GM12878 (cell line): ENCODE data around the gene NAT8L. TPM values are rescaled to one million over a fixed set of nuclear protein-coding genes. Genes with fewer than 3 reads are reported as not detected.

Experiments
- ATAC-seq: fragments of 200-7000 bp; cut with Tn5 transposase; 3 replicates; pipeline ENCODE4 v1.9.1; 2020; ENCODE audit warnings: mild to moderate bottlenecking, moderate library complexity
- BruUV-seq: library from RNA; stranded (reverse); fragments of 400-500 nt; replicated peaks from 2 replicates; lab custom pipeline; 2021; lab: Mats Ljungman, UMichigan
- CTCF ChIA-PET: fragments of 300-600 bp; sonication (Branson Sonifier 250); formaldehyde crosslinking; extraction: SDS; loops from one replicate; lab custom pipeline; 2021; ENCODE audit warnings: inconsistent platforms; lab: Yijun Ruan, JAX
- POLR2A ChIA-PET: fragments of 350-600 bp; formaldehyde crosslinking; extraction: SDS; loops from one replicate; lab custom pipeline; 2021; ENCODE audit warnings: inconsistent platforms; lab: Charles Lee
- RAD21 ChIA-PET: fragments of 300-600 bp; sonication (Branson Sonifier 250); formaldehyde crosslinking; loops from one replicate; lab custom pipeline; 2023; ENCODE audit warnings: antibody characterized with exemption; ENCODE audit not compliant: unreplicated experiment; lab: Charles Lee
- SMC1A ChIA-PET: fragments of 300-600 bp; sonication (Branson Sonifier 250); formaldehyde crosslinking; loops from one replicate; lab custom pipeline; 2023; ENCODE audit not compliant: unreplicated experiment, uncharacterized antibody; lab: Charles Lee
- DNase-seq: peaks from one replicate; pipeline ENCODE4 v3.0.0-alpha.2; 2011; ENCODE audit warnings: low read depth, low spot score
- FAIRE-seq: peaks from 3 replicates; lab custom pipeline; 2011; peaks lifted over from hg19 to GRCh38; lab: Jason Lieb, UNC
- H2AFZ ChIP-seq: 2 replicates; pipeline ENCODE4 v1.6.0; 2011; ENCODE audit warnings: low read depth, low read length, control low read depth; ENCODE audit not compliant: control insufficient read depth
- H3K27ac ChIP-seq: 2 replicates; pipeline ENCODE4 v1.5.1; 2011; ENCODE audit warnings: control low read depth; ENCODE audit not compliant: control insufficient read depth, insufficient read depth
- H3K27me3 ChIP-seq, 2 experiments: replicated peaks in 1 of 2; 2 replicates each; pipeline versions ENCODE4 v1.6.0 to v1.6.1; 2011; ENCODE audit warnings: low read length in 1 of 2; ENCODE audit not compliant: control insufficient read depth in 2 of 2, insufficient read depth in 2 of 2
- H3K36me3 ChIP-seq, 2 experiments: 2 replicates each; pipeline ENCODE4 v1.5.1; 2011; ENCODE audit warnings: low read length in 1 of 2; ENCODE audit not compliant: control insufficient read depth in 2 of 2, insufficient read depth in 2 of 2
- H3K4me1 ChIP-seq: 2 replicates; pipeline ENCODE4 v1.6.1; 2011; ENCODE audit warnings: mild to moderate bottlenecking, low read length, moderate library complexity, mixed read lengths; ENCODE audit not compliant: control insufficient read depth, insufficient read depth
- H3K4me2 ChIP-seq: 2 replicates; pipeline ENCODE4 v1.6.0; 2011; ENCODE audit warnings: control low read depth; ENCODE audit not compliant: control insufficient read depth, insufficient read depth
- H3K4me3 ChIP-seq: fragments of 200-600 bp; sonication (generic); 2 replicates; pipeline ENCODE4 v1.5.1; 2016
- H3K79me2 ChIP-seq: 2 replicates; pipeline ENCODE4 v1.6.0; 2011; ENCODE audit warnings: low read length; ENCODE audit not compliant: control insufficient read depth, insufficient read depth
- H3K9ac ChIP-seq: 2 replicates; pipeline ENCODE4 v1.8.0; 2011; ENCODE audit warnings: low read length, control low read depth, mixed read lengths; ENCODE audit not compliant: control insufficient read depth, insufficient read depth
- H3K9me3 ChIP-seq: replicated peaks from 3 replicates; pipeline ENCODE4 v1.5.1; 2011; ENCODE audit warnings: mild to moderate bottlenecking, low read length; ENCODE audit not compliant: control insufficient read depth, insufficient read depth
- H4K20me1 ChIP-seq: 2 replicates; pipeline ENCODE4 v1.6.0; 2011; ENCODE audit not compliant: control insufficient read depth, insufficient read depth
- CBX3 ChIP-seq: fragments of 200-600 bp; sonication (generic); IDR thresholded peaks from 2 replicates; pipeline ENCODE4 v1.6.1; 2016; ENCODE audit warnings: low read depth, borderline replicate concordance
- CHD1 ChIP-seq: IDR thresholded peaks from 2 replicates; pipeline ENCODE4 v1.6.1; 2012; ENCODE audit warnings: low read depth, low read length, improper control_type of control experiment
- E4F1 ChIP-seq: fragments of 450-650 bp; IDR thresholded peaks from 2 replicates; pipeline ENCODE4 v1.6.1; 2018; ENCODE audit warnings: borderline replicate concordance, mild to moderate bottlenecking; ENCODE audit not compliant: partially characterized antibody
- EP300 ChIP-seq, 2 experiments: fragments of 150-350 bp in 1 of 2; IDR thresholded peaks; 2 replicates each; pipeline ENCODE4 v1.6.1; 2011 to 2012; ENCODE audit warnings: low read depth in 2 of 2, low read length in 2 of 2, borderline replicate concordance in 1 of 2, improper control_type of control experiment in 1 of 2, inconsistent platforms in 1 of 2; ENCODE audit not compliant: control insufficient read depth in 1 of 2
- FOXK2 ChIP-seq: fragments of 450-650 bp; IDR thresholded peaks from 2 replicates; pipeline ENCODE4 v1.6.1; 2017; ENCODE audit warnings: mild to moderate bottlenecking, moderate library complexity
- HDAC2 ChIP-seq: fragments of 200-600 bp; sonication (generic); IDR thresholded peaks from 2 replicates; pipeline ENCODE4 v1.6.1; 2017
- PKNOX1 ChIP-seq: fragments of 450-650 bp; IDR thresholded peaks from 2 replicates; pipeline ENCODE4 v1.6.1; 2016; ENCODE audit warnings: mild to moderate bottlenecking
- POLR2AphosphoS5 ChIP-seq: IDR thresholded peaks from 2 replicates; pipeline ENCODE4 v1.6.1; 2011; ENCODE audit warnings: mild to moderate bottlenecking, low read length, inconsistent platforms
- RAD21 ChIP-seq: IDR thresholded peaks from 2 replicates; pipeline ENCODE4 v1.6.1; 2011; ENCODE audit warnings: mild to moderate bottlenecking, low read depth, low read length, moderate library complexity; ENCODE audit not compliant: insufficient read depth
- REST ChIP-seq: IDR thresholded peaks from 2 replicates; pipeline ENCODE4 v1.6.1; 2012; ENCODE audit warnings: mild to moderate bottlenecking, low read depth, low read length
- YBX1 ChIP-seq: fragments of 450-650 bp; IDR thresholded peaks from 2 replicates; pipeline ENCODE4 v1.6.1; 2016; ENCODE audit warnings: antibody characterized with exemption
- ZNF592 ChIP-seq: fragments of 450-650 bp; IDR thresholded peaks from 2 replicates; pipeline ENCODE4 v1.6.1; 2017; ENCODE audit warnings: mild to moderate bottlenecking, moderate library complexity
- WGBS: methylation state at CpG from one replicate; pipeline ENCODE4 v1.1.6; 2016; ENCODE audit warnings: low lambda C conversion rate; ENCODE audit not compliant: insufficient replicate concordance, insufficient coverage; ENCODE audit errors: missing lambda C conversion rate; 5-methylcytosine and 5-hydroxymethylcytosine counted together
- in situ Hi-C: fragments of 300-500 bp; cut with MboI; formaldehyde crosslinking; loops from 9 replicates; pipeline ENCODE4 v1.14.3; 2018; ENCODE audit warnings: mixed read lengths
- intact Hi-C: fragments of 100-400 bp; cut with micrococcal nuclease; formaldehyde crosslinking; loops from one replicate; pipeline ENCODE4 v1.14.2; 2022; ENCODE audit not compliant: unreplicated experiment
- polyA plus RNA-seq, 11 experiments: library from polyadenylated mRNA; depleted of rRNA in 4 of 11; unstranded in 6 of 11; stranded (reverse) in 5 of 11; fragments of >200 nt; fragmentation: Nextera tagmentation in 4 of 11; fragmentation: Illumina TruSeq in 1 of 11; extraction: Ambion mirVana in 4 of 11; extraction: Trizol in 1 of 11; gene quantifications; 1 replicate in 1 of 11; 2 replicates in 10 of 11; pipeline versions ENCODE4 v1.2.1 to v1.2.3, GENCODE V29; 2011 to 2016; ENCODE audit warnings: inconsistent platforms in 2 of 11, missing spikeins in 2 of 11, low read depth in 1 of 11
- total RNA-seq, 4 experiments: library from RNA; depleted of rRNA in 3 of 4; stranded (reverse); fragments of >200 nt in 3 of 4; fragmentation: Illumina TruSeq in 1 of 4; extraction: Trizol in 1 of 4; gene quantifications; 2 replicates each; pipeline versions ENCODE4 v1.2.1 to v1.2.3, GENCODE V29; 2013 to 2021

The NAT8L gene
- total and polyA plus RNA-seq, 10 of the 15 experiments (the other 5 are each of a cell fraction or from before 2014, with no cell fraction given): 0.01 to 0.31 (median 0.11) TPM; not detected in 5

- Histone ChIP-seq H4K20me1 (no peaks in the 10 kb centered on the region), H3K4me3 (no peak overlapping the region), H3K27ac (no peak overlapping the region), H3K79me2 (no peaks in the 10 kb centered on the region), H3K9ac (no peak overlapping the region), H2AFZ (no peak overlapping the region), H3K9me3 (no peaks in the 10 kb centered on the region), H3K27me3 (no peaks in the 10 kb centered on the region), H3K4me1 (no peaks in the 10 kb centered on the region), H3K36me3 (no peaks in the 10 kb centered on the region), H3K4me2 (no peak overlapping the region)
- POLR2A ChIA-PET: interaction anchor here (0.6 kb wide), 1 partner anchor 416 kb away, joined by 4 read pairs; no protein-coding TSS in a partner anchor
- ATAC-seq (no peak), DNase-seq (no peak), FAIRE-seq (no peak)
- SMC1A ChIA-PET: no interaction called here
- CTCF ChIA-PET: no interaction called here
- in situ Hi-C loops (no loop called here), intact Hi-C loops (no loop called here)
- BruUV-seq: no TSS peak
- RAD21 ChIA-PET: no interaction called here
- 33% methylated on average over 16 of the region's 16 CpGs for WGBS
- no peak for TF ChIP-seq HDAC2
- no peak for TF ChIP-seq RAD21
- no peak for TF ChIP-seq YBX1
- TF ChIP-seq POLR2AphosphoS5: no peak
- no peak for TF ChIP-seq E4F1
- TF ChIP-seq FOXK2: no peak
- no peak for TF ChIP-seq CHD1
- TF ChIP-seq REST: no peak
- no peak for TF ChIP-seq EP300 (IDR thresholded peaks at IDR 0.05; ENCODE audit: borderline replicate concordance in 1 of 2, control insufficient read depth in 1 of 2, low read depth in 2 of 2, low read length in 2 of 2)
- TF ChIP-seq PKNOX1: no peak
- no peak for TF ChIP-seq CBX3
- no peak for TF ChIP-seq ZNF592
These were observed 12.3 kb downstream of the NAT8L start for GRCh38 chr4:2071252-2071911.
